CD4-positive, alpha-beta T cell treated with Interleukin-4 for 4 hours (primary cell): ENCODE data around the gene MROH2B.
"Not testable (repeated sequence)": the region's sequence is repeated elsewhere in the genome, so short reads cannot be mapped to it uniquely, and the experiment has no call there.

ENCODE experiments used
- DNase-seq: peaks from one replicate; pipeline ENCODE4 v3.0.0-alpha.2; 2020

MROH2B gene

GRCh38 chr5:41071242-41071641 is at the start of gene MROH2B:
Gene MROH2B (minus strand): TSS chr5:41071342. CDS start chr5:41070852, 490 bp downstream.
- no peak for DNase-seq

- no peak for DNase-seq
Measured at GRCh38 chr5:41120600-41120999, 49.5 kb upstream of the MROH2B start.

- DNase-seq: no peak
Measured at GRCh38 chr5:41118177-41118576, 47.0 kb upstream of the MROH2B start.

GRCh38 chr5:41115281-41115680 is 44.1 kb upstream of the MROH2B start:
- DNase-seq: no peak

- no peak for DNase-seq
Measured at GRCh38 chr5:41112486-41113455, 41.6 kb upstream of the MROH2B start.

- DNase-seq: no peak
Measured at GRCh38 chr5:41109186-41109585, 38.0 kb upstream of the MROH2B start.

- no peak for DNase-seq
Measured at GRCh38 chr5:41102341-41102740, 31.2 kb upstream of the MROH2B start.

GRCh38 chr5:41097642-41098041 is 26.5 kb upstream of the MROH2B start:
- DNase-seq: no peak

- DNase-seq: no peak
Measured at GRCh38 chr5:41095324-41096101, 24.4 kb upstream of the MROH2B start.

GRCh38 chr5:41094871-41095270 is 23.7 kb upstream of the MROH2B start:
- no peak for DNase-seq

GRCh38 chr5:41093803-41094202 is 22.7 kb upstream of the MROH2B start:
- DNase-seq: no peak

GRCh38 chr5:41087461-41087860 is 16.3 kb upstream of the MROH2B start:
- no peak for DNase-seq

GRCh38 chr5:41083306-41083705 is 12.2 kb upstream of the MROH2B start:
- DNase-seq: no peak

- no peak for DNase-seq
Measured at GRCh38 chr5:41071975-41072374, 833 bp upstream of the MROH2B start.

- no peak for DNase-seq
Measured at GRCh38 chr5:41067714-41068568, 3.2 kb downstream of the MROH2B start.

GRCh38 chr5:41065691-41066335 is 5.3 kb downstream of the MROH2B start:
- DNase-seq: no peak

- no peak for DNase-seq
Measured at GRCh38 chr5:41057940-41058339, 13.2 kb downstream of the MROH2B start.

GRCh38 chr5:41057231-41057630 is 13.9 kb downstream of the MROH2B start:
- no peak for DNase-seq

- no peak for DNase-seq
Measured at GRCh38 chr5:41048986-41049385, 22.2 kb downstream of the MROH2B start.

- DNase-seq: no peak
Measured at GRCh38 chr5:41043109-41043747, 27.9 kb downstream of the MROH2B start.

- DNase-seq: no peak
Measured at GRCh38 chr5:41032973-41033372, 38.2 kb downstream of the MROH2B start.

- DNase-seq: not testable (repeated sequence)
Measured at GRCh38 chr5:41022600-41022999, 48.5 kb downstream of the MROH2B start.
